Islet of Langerhans (tissue), 1 donor: ENCODE measurements around the gene ATXN1.

Source experiments
- FAIRE-seq: peaks from one replicate; lab custom pipeline; 2011; peaks lifted over from hg19 to GRCh38; lab: Jason Lieb, UNC

ATXN1 gene

GRCh38 chr6:16671302-16672289, 89.7 kb downstream of the ATXN1 start:
- FAIRE-seq: no peak

GRCh38 chr6:16670617-16671051, 90.6 kb downstream of the ATXN1 start:
- peak; percentile 5 for FAIRE-seq

- FAIRE-seq: no peak
These were observed 91.1 kb downstream of the ATXN1 start for GRCh38 chr6:16670183-16670582.

GRCh38 chr6:16669227-16669626, 92.0 kb downstream of the ATXN1 start:
- no peak for FAIRE-seq

GRCh38 chr6:16667509-16667908, 93.8 kb downstream of the ATXN1 start:
- no peak for FAIRE-seq

- FAIRE-seq: no peak
These were observed 95.3 kb downstream of the ATXN1 start for GRCh38 chr6:16665992-16666391.

GRCh38 chr6:16665182-16665581, 96.1 kb downstream of the ATXN1 start:
- FAIRE-seq: no peak

- no peak for FAIRE-seq
These were observed 97.4 kb downstream of the ATXN1 start for GRCh38 chr6:16663901-16664300.

- FAIRE-seq: no peak
These were observed 101.1 kb downstream of the ATXN1 start for GRCh38 chr6:16660157-16660497.

GRCh38 chr6:16659466-16660156, 101.6 kb downstream of the ATXN1 start:
- no peak for FAIRE-seq

GRCh38 chr6:16658348-16659034, 102.8 kb downstream of the ATXN1 start:
- no peak for FAIRE-seq

GRCh38 chr6:16657768-16658167, 103.5 kb downstream of the ATXN1 start:
- FAIRE-seq: no peak

- no peak for FAIRE-seq
These were observed 104.8 kb downstream of the ATXN1 start for GRCh38 chr6:16656451-16656850.

GRCh38 chr6:16654701-16655100, 106.6 kb downstream of the ATXN1 start:
- FAIRE-seq: no peak

- FAIRE-seq: no peak
These were observed 108.0 kb downstream of the ATXN1 start for GRCh38 chr6:16653226-16653625.

GRCh38 chr6:16651871-16652270, 109.4 kb downstream of the ATXN1 start:
- no peak for FAIRE-seq

GRCh38 chr6:16649890-16650289, 111.4 kb downstream of the ATXN1 start:
- no peak for FAIRE-seq

- FAIRE-seq: no peak
These were observed 112.0 kb downstream of the ATXN1 start for GRCh38 chr6:16649241-16649640.

- no peak for FAIRE-seq
These were observed 113.3 kb downstream of the ATXN1 start for GRCh38 chr6:16648003-16648402.

- FAIRE-seq: no peak
These were observed 113.8 kb downstream of the ATXN1 start for GRCh38 chr6:16647422-16647821.

- FAIRE-seq: no peak
These were observed 116.6 kb downstream of the ATXN1 start for GRCh38 chr6:16644540-16645250.
